Fibroblast of pulmonary artery (primary cell): ENCODE data around the gene LAMA4.

ENCODE experiments used
- DNase-seq: peaks from one replicate; pipeline ENCODE4 v3.0.0-alpha.2; 2010; ENCODE audit warnings: low read depth
- H3K4me3 ChIP-seq: replicated peaks from 2 replicates; pipeline ENCODE4 v1.5.1; 2011; ENCODE audit warnings: low read depth, mild to moderate bottlenecking, control low read depth, low read length, moderate library complexity
- CTCF ChIP-seq: IDR thresholded peaks from 2 replicates; pipeline ENCODE4 v1.5.1; 2011; ENCODE audit warnings: mild to moderate bottlenecking, control low read depth, low read length, inconsistent platforms; ENCODE audit errors: missing control alignments

Gene LAMA4

GRCh38 chr6:112150363-112150762, 104.0 kb downstream of the LAMA4 start:
- DNase-seq: no peak

GRCh38 chr6:112149719-112150263, 104.6 kb downstream of the LAMA4 start:
- DNase-seq: peak; percentile 62
- no peak overlapping the region for H3K4me3 ChIP-seq
- TF ChIP-seq CTCF: no peak

More at GRCh38 chr6:112150363-112150762, 104.0 kb downstream of the LAMA4 start:
- H3K4me3 ChIP-seq: no peak overlapping the region
- no peak for TF ChIP-seq CTCF

GRCh38 chr6:112149236-112149635, 105.1 kb downstream of the LAMA4 start:
- H3K4me3 ChIP-seq: no peak overlapping the region
- DNase-seq: no peak
- no peak for TF ChIP-seq CTCF

GRCh38 chr6:112148103-112148502, 106.3 kb downstream of the LAMA4 start:
- no peak overlapping the region for H3K4me3 ChIP-seq
- TF ChIP-seq CTCF: no peak
- DNase-seq: no peak

GRCh38 chr6:112145080-112145573, 109.2 kb downstream of the LAMA4 start:
- no peak overlapping the region for H3K4me3 ChIP-seq
- no peak for TF ChIP-seq CTCF
- no peak for DNase-seq

GRCh38 chr6:112144145-112144926, 110.0 kb downstream of the LAMA4 start:
- no peak for DNase-seq
- H3K4me3 ChIP-seq: no peak overlapping the region
- no peak for TF ChIP-seq CTCF
